A673 (cell line): ENCODE results near the gene TOMT. TPM values are rescaled to one million over a fixed set of nuclear protein-coding genes. Genes with fewer than 3 reads are reported as not detected.

Experiments used
- BruUV-seq: library from RNA; stranded (reverse); fragments of 400-500 nt; replicated peaks from 2 replicates; lab custom pipeline; 2021; lab: Mats Ljungman, UMichigan
- CTCF ChIA-PET: fragments of 300-600 bp; sonication (Branson Sonifier 250); formaldehyde crosslinking; loops from one replicate; lab custom pipeline; 2022; ENCODE audit warnings: antibody characterized with exemption; lab: Charles Lee
- POLR2A ChIA-PET: fragments of 300-600 bp; sonication (Branson Sonifier 250); formaldehyde crosslinking; loops from one replicate; lab custom pipeline; 2022; ENCODE audit warnings: antibody characterized with exemption; ENCODE audit not compliant: low non-redundant PET; lab: Charles Lee
- DNase-seq: peaks from one replicate; pipeline ENCODE4 v3.0.0-alpha.2; 2015; ENCODE audit warnings: low spot score
- H3K27ac ChIP-seq: fragments of 200-600 bp; sonication (generic); 2 replicates; pipeline ENCODE4 v1.5.1; 2016; ENCODE audit warnings: mixed run types, low read depth, mild to moderate bottlenecking, mixed read lengths, antibody characterized with exemption, low read length; ENCODE audit not compliant: poor library complexity, severe bottlenecking
- H3K27me3 ChIP-seq: fragments of 200-600 bp; sonication (generic); replicated peaks from 2 replicates; pipeline ENCODE4 v1.6.1; 2017; ENCODE audit warnings: mixed run types, low read depth, mild to moderate bottlenecking, mixed read lengths, antibody characterized with exemption, low read length; ENCODE audit not compliant: insufficient read depth, poor library complexity
- H3K36me3 ChIP-seq: fragments of 200-600 bp; sonication (generic); 2 replicates; pipeline ENCODE4 v1.6.1; 2016; ENCODE audit warnings: mixed run types, mild to moderate bottlenecking, mixed read lengths, antibody characterized with exemption, low read length; ENCODE audit not compliant: insufficient read depth, poor library complexity, severe bottlenecking
- H3K4me1 ChIP-seq: fragments of 200-600 bp; sonication (generic); 2 replicates; pipeline ENCODE4 v1.6.1; 2017; ENCODE audit warnings: mixed run types, mild to moderate bottlenecking, mixed read lengths, antibody characterized with exemption, low read length; ENCODE audit not compliant: insufficient read depth, poor library complexity, severe bottlenecking
- H3K4me3 ChIP-seq: fragments of 200-600 bp; sonication (generic); 2 replicates; pipeline ENCODE4 v1.5.1; 2016; ENCODE audit warnings: low read depth, mixed run types, mild to moderate bottlenecking, mixed read lengths, low read length; ENCODE audit not compliant: poor library complexity, severe bottlenecking
- H3K9me3 ChIP-seq: fragments of 200-600 bp; sonication (generic); 2 replicates; pipeline ENCODE4 v1.6.1; 2016; ENCODE audit warnings: mixed run types, low read depth, mild to moderate bottlenecking, mixed read lengths, antibody characterized with exemption, low read length; ENCODE audit not compliant: poor library complexity, severe bottlenecking
- EZH2 ChIP-seq: fragments of 200-600 bp; sonication (generic); IDR thresholded peaks from 2 replicates; pipeline ENCODE4 v1.6.1; 2017; ENCODE audit warnings: borderline replicate concordance, low read depth, mild to moderate bottlenecking, mixed read lengths, antibody characterized with exemption, low read length; ENCODE audit not compliant: poor library complexity, severe bottlenecking
- intact Hi-C: fragments of 100-400 bp; cut with micrococcal nuclease; formaldehyde crosslinking; loops from one replicate; pipeline ENCODE4 v1.10.0; 2022; ENCODE audit not compliant: unreplicated experiment
- total RNA-seq: library from RNA; stranded (reverse); gene quantifications from 2 replicates; pipeline ENCODE4 v1.2.3, GENCODE V29; 2021
- TF ChIP-seq, protein P1 (sequence below): fragments of 300-800, 200-600 bp; sonication (generic); conservative IDR thresholded peaks from 2 replicates; pipeline ENCODE4 v1.5.1; 2017; ENCODE audit warnings: low read depth, mild to moderate bottlenecking, antibody characterized with exemption, low read length, moderate library complexity, mixed read lengths

TOMT gene
- total RNA-seq, 1 experiment from 2014 or later = not detected

DNA sequence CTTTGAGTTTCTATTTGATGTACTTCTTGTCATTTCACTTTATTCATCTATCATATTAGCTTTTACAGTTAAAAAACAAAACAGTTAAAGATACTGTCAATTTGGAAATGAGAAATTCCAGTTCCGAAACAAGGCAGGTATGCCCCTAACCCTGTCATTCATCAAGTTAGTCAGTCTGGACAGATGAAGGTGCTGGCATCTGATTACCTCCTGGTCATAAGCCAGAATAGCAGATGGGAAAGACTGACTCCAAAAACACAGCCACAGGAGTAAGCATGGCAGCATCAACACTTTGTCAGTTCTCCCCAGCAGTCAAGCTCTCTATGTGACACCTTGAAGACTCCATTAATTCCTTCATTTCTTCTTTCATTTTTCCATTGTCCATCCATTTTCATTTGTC, 20.8 kb upstream of the TOMT start:
- Histone ChIP-seq H3K4me3 (no peak overlapping the region), H3K36me3 (no peaks in the 10 kb centered on the region), H3K9me3 (no peaks in the 10 kb centered on the region), H3K27me3 (no peaks in the 10 kb centered on the region), H3K4me1 (peaks cover 7% of the 10 kb centered on the region), H3K27ac (no peak overlapping the region)
- DNase-seq = no peak
- ChIA-PET POLR2A (no interaction called here), CTCF (no interaction called here)
- intact Hi-C loops = no loop called here
- BruUV-seq = no TSS peak
- TF ChIP-seq EZH2 = no peak
- TF ChIP-seq, protein P1, sequence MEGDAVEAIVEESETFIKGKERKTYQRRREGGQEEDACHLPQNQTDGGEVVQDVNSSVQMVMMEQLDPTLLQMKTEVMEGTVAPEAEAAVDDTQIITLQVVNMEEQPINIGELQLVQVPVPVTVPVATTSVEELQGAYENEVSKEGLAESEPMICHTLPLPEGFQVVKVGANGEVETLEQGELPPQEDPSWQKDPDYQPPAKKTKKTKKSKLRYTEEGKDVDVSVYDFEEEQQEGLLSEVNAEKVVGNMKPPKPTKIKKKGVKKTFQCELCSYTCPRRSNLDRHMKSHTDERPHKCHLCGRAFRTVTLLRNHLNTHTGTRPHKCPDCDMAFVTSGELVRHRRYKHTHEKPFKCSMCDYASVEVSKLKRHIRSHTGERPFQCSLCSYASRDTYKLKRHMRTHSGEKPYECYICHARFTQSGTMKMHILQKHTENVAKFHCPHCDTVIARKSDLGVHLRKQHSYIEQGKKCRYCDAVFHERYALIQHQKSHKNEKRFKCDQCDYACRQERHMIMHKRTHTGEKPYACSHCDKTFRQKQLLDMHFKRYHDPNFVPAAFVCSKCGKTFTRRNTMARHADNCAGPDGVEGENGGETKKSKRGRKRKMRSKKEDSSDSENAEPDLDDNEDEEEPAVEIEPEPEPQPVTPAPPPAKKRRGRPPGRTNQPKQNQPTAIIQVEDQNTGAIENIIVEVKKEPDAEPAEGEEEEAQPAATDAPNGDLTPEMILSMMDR = no peak

DNA sequence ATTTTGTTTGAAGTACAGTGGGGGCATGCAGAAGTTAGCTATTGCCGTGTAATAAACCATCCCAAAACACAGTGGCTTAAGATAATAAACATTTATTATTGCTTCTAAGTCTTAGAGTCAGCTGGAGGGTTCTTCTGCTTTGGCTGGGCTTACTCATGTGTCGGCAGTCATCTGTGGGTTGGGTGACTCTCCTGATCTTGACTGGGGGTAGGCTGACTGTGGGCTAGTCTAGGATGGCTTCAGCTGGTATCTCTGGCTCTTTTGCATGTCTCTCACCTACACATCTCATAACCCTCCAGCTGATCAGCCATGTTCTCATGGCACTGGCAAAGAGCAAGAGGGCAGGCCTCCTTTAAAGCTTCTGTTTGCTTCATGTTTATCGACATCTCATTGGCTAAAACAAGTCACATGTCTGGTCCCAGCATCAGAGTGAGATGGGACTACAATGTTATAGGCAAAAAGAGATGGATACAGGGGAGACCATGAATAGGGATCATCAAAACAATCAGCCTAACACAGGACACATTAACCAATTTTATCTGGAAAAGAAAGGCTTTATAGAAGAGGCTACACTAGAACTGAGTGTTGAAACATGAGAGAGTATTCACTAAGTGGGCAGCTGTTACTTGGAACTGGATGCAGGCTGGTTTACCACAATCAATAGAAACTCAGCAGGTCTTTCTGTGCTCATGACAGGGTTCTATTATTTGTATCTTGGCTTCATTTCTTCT, 19.9 kb upstream of the TOMT start:
- Histone ChIP-seq H3K4me3 (no peak overlapping the region), H3K4me1 (peaks cover 7% of the 10 kb centered on the region), H3K36me3 (no peaks in the 10 kb centered on the region), H3K27ac (no peak overlapping the region), H3K9me3 (no peaks in the 10 kb centered on the region), H3K27me3 (no peaks in the 10 kb centered on the region)
- intact Hi-C loops = no loop called here
- DNase-seq = no peak
- ChIA-PET POLR2A (no interaction called here), CTCF (no interaction called here)
- TF ChIP-seq, protein P1 = no peak
- TF ChIP-seq EZH2 = no peak
- BruUV-seq = no TSS peak

DNA sequence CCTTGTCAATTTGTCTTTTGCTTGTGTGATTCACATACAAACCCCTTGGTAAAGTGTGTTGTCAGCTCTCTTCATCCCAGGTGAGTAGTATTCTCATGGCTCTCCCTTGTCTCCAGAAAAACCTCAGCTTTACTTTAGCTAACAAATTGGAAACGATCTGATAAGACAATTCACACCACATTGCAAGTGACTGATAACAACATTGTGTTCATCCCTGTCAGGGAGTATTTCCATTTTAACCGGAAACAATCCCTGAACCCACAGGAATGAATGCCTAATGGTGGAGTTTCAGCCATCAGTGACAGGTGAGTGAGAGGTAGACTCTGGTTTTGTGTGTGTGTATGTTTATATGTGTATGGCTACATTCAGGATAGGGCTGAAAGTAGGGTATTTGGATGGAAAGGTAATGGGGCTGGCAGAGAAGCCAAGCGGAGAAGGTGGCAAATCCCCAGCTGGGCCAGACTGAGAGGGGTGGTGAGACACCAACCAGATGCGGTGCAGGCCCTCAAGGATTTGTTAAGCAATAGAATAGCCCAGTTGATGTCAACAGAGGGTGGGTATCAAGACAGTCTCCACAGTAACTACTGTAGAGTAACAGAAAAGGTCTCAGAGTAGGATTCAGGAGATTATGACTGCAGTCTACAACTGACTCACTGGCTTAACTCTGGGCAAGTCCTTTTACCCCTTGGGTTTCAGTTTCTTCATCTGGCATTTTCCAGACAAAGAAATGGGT, 17.5 kb upstream of the TOMT start:
- no peaks in the 10 kb centered on the region for H3K9me3 ChIP-seq
- ChIA-PET POLR2A (no interaction called here), CTCF (interaction anchor here (1.7 kb wide), 1 partner anchor 63 kb away, joined by 5 read pairs; no protein-coding TSS in a partner anchor)
- no peak for DNase-seq
- no peaks in the 10 kb centered on the region for H3K4me1 ChIP-seq
- no peaks in the 10 kb centered on the region for H3K27me3 ChIP-seq
- no TSS peak for BruUV-seq
- H3K36me3 ChIP-seq = no peaks in the 10 kb centered on the region
- intact Hi-C loops = no loop called here
- H3K27ac ChIP-seq = no peak overlapping the region
- TF ChIP-seq, protein P1 = no peak
- no peak for TF ChIP-seq EZH2
- no peak overlapping the region for H3K4me3 ChIP-seq
